DOHH2 (cell line): ENCODE data around the gene TBC1D2.

Source experiments
- EZH2phosphoT487 ChIP-seq: fragments of 200-600 bp; sonication (generic); IDR thresholded peaks from 2 replicates; pipeline ENCODE4 v1.6.1; 2017; ENCODE audit warnings: borderline replicate concordance, mild to moderate bottlenecking, antibody characterized with exemption, low read length, moderate library complexity, mixed read lengths
- TF ChIP-seq, protein P1 (sequence below): fragments of 200-600 bp; sonication (generic); IDR thresholded peaks from one replicate; pipeline ENCODE4 v1.5.1; 2014; ENCODE audit warnings: antibody characterized with exemption, mild to moderate bottlenecking, low read depth, low read length; ENCODE audit not compliant: poor library complexity, severe bottlenecking

- TF ChIP-seq, protein P1, sequence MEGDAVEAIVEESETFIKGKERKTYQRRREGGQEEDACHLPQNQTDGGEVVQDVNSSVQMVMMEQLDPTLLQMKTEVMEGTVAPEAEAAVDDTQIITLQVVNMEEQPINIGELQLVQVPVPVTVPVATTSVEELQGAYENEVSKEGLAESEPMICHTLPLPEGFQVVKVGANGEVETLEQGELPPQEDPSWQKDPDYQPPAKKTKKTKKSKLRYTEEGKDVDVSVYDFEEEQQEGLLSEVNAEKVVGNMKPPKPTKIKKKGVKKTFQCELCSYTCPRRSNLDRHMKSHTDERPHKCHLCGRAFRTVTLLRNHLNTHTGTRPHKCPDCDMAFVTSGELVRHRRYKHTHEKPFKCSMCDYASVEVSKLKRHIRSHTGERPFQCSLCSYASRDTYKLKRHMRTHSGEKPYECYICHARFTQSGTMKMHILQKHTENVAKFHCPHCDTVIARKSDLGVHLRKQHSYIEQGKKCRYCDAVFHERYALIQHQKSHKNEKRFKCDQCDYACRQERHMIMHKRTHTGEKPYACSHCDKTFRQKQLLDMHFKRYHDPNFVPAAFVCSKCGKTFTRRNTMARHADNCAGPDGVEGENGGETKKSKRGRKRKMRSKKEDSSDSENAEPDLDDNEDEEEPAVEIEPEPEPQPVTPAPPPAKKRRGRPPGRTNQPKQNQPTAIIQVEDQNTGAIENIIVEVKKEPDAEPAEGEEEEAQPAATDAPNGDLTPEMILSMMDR = no peak
- no peak for TF ChIP-seq EZH2phosphoT487
These were observed 1.3 kb upstream of the TBC1D2 start for GRCh38 chr9:98256756-98257155.
